Sigmoid colon (tissue), 4 donors: ENCODE measurements around the gene NTF3.

ENCODE experiments used
- CTCF ChIP-seq, 4 experiments: fragments of 450-650 bp in 3 of 4; fragments of 200-600 bp in 1 of 4; IDR thresholded peaks; one replicate each; pipeline ENCODE4 v1.5.1; 2016 to 2019; ENCODE audit warnings: antibody characterized with exemption in 4 of 4, mild to moderate bottlenecking in 3 of 4, moderate library complexity in 2 of 4
- EP300 ChIP-seq, 4 donors: sonication (generic); formaldehyde crosslinking; IDR thresholded peaks; one replicate each; pipeline ENCODE4 v1.6.1; 2017; ENCODE audit warnings: antibody characterized with exemption in 4 of 4
- POLR2AphosphoS5 ChIP-seq, 4 donors: sonication (generic); formaldehyde crosslinking; IDR thresholded peaks; one replicate each; pipeline ENCODE4 v1.6.1; 2017; ENCODE audit warnings: antibody characterized with exemption in 4 of 4

- TF ChIP-seq CTCF (IDR thresholded peaks at IDR 0.05) (no peak), POLR2AphosphoS5 (IDR thresholded peaks at IDR 0.05) (no peak), EP300 (IDR thresholded peaks at IDR 0.05) (no peak)
Measured at GRCh38 chr12:5451251-5451650, 19.3 kb downstream of the NTF3 start.
